ENCODE measurements around the gene CFAP46.

The CFAP46 gene

DNA sequence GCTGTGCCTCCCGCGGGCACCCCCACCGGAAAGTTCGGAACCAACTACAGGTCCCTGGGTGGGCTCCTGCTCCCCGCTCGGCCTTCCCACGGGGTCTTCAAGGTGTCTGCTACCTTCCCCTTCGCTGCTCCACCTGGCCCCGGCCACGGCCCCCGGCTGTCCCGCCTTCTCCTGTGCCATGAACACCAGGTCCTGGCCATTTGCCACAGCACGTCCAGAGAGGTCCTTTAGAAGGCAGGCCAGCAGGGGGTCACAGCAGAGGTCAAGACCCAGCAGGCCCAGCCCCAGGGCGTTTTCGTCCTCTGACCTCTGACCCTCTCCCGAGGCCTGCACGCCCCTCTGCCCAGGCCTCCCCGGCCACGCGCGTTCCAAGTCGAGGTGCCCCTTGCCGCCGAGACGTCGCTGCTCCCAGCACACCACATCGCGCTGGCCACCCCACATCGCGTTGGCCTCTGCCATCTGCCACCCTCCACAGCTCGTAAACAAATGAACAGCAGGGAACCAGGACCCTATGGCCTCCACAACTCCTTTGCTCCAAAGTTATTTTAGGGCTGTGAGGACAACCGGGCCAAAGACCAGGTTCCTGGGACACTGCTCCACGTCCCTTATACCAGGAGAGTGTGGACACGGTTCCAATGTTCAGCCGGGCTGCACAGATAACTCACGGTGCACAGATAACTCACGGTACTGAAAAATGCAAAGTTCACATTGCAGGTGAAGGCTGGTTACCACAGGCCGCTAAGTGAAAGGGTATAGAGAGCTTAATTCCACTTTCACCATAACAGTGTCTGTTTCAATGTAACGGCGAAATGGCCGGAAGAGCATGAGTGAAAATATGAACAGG lies 74.3 kb downstream of the CFAP46 start:
- DNase-seq (ENCODE audit: low read depth) = no peak
- TF ChIP-seq, protein P1, sequence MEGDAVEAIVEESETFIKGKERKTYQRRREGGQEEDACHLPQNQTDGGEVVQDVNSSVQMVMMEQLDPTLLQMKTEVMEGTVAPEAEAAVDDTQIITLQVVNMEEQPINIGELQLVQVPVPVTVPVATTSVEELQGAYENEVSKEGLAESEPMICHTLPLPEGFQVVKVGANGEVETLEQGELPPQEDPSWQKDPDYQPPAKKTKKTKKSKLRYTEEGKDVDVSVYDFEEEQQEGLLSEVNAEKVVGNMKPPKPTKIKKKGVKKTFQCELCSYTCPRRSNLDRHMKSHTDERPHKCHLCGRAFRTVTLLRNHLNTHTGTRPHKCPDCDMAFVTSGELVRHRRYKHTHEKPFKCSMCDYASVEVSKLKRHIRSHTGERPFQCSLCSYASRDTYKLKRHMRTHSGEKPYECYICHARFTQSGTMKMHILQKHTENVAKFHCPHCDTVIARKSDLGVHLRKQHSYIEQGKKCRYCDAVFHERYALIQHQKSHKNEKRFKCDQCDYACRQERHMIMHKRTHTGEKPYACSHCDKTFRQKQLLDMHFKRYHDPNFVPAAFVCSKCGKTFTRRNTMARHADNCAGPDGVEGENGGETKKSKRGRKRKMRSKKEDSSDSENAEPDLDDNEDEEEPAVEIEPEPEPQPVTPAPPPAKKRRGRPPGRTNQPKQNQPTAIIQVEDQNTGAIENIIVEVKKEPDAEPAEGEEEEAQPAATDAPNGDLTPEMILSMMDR (conservative IDR thresholded peaks at IDR 0.05; ENCODE audit: low read depth, low read length) = no peak
- H3K4me3 ChIP-seq (ENCODE audit: low read depth, low read length) = no peak overlapping the region

DNA sequence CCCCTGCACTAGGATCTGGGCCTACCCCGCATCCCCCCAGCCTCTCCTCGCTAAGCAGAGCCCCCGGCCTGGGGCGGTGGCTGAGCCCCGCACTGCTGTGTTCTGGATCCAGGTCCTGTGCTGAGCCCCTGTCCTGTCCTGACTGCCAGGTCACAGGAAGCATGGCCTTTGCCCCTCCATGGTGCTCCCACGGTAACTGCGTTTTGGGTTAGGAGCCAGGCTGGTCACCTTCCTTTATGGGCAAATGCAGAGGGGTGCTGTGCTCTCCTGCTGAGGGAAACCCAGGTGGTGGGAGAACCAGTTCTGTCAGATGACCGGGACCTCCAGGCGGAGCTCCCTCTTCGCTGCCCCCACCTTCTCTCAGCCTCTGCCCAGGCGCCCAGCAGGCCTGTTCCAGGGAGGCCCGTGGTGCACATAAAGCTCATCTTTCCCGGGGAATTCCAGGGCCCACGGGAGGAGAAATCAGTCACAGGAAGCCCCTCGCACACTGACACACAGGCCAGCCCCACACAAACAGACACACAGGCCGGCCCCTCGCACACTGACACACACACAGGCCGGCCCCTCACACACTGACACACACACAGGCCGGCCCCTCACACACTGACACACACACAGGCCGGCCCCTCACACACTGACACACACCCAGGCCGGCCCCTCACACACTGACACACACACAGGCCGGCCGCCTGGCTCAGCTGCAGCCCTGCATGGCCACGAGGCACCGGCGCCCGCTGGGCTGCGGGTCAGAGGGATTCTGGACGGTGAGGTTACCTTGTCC lies 75.6 kb downstream of the CFAP46 start:
- no peak overlapping the region for H3K4me3 ChIP-seq (ENCODE audit: low read depth, low read length)
- TF ChIP-seq, protein P1 (conservative IDR thresholded peaks at IDR 0.05; ENCODE audit: low read depth, low read length) = no peak
- DNase-seq (ENCODE audit: low read depth) = no peak

DNA sequence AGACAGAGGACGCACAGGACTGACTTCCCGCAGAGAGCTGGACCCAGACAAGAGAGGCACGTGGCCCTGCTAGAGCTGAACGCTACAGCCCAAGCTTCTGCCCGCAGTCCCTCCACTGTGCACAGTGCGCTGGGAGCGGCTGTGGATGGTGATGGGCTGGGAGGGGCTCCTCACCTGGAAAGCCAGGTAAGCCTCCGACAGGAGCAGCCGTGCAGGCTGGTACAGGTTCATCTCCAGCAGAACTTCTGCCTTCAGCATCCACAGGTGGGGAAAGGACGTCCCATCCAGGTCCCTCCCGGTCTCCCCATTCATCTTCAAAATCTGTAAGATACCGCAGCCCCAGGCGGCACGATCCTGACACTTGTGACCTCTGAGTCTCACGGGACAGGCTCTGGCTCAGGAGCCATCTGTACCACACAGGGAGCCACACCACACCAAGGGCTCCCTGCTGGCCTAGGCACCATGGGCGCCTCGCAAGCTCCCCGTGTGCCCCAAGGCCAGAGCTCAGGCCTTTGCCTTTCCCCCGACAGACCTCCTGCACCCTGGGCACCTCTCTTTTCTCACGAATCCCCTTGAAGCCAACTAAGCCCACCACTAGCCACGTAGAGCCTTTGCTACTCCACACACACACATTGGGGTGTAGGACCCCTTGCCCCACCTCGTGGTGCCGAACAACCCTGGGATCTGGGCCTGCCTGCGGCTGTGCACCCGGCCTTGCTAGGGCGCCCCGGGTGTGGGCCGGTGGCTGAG lies 76.3 kb downstream of the CFAP46 start:
- no peak for DNase-seq (ENCODE audit: low read depth)
- TF ChIP-seq, protein P1 (conservative IDR thresholded peaks at IDR 0.05; ENCODE audit: low read depth, low read length) = no peak
- H3K4me3 ChIP-seq (ENCODE audit: low read depth, low read length) = no peak overlapping the region

DNA sequence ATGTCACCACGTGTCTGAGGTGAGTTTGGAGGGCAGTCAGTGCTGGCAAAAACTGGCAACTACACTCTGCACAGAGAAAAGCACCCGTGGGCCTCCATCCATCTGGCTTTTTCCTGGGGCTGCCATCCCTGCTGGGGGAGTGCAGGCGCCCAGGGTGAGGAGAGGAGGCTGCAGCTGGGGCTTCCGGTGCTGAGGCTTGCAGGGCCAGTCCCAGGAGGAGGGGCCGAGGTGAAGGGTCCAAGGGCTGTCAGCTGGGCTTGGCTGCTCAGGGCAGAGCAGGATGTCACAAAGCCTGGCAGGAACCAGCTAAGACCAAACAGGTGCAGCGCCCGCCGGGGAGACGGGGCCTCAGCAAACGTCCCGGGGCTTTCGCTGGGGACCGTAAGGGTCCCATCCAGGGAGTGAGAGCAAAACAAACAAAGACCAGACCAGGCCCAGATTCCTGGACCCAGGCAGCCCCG lies 77.2 kb downstream of the CFAP46 start:
- H3K4me3 ChIP-seq (ENCODE audit: low read depth, low read length) = no peak overlapping the region
- no peak for DNase-seq (ENCODE audit: low read depth)
- TF ChIP-seq, protein P1 (conservative IDR thresholded peaks at IDR 0.05; ENCODE audit: low read depth, low read length) = no peak

DNA sequence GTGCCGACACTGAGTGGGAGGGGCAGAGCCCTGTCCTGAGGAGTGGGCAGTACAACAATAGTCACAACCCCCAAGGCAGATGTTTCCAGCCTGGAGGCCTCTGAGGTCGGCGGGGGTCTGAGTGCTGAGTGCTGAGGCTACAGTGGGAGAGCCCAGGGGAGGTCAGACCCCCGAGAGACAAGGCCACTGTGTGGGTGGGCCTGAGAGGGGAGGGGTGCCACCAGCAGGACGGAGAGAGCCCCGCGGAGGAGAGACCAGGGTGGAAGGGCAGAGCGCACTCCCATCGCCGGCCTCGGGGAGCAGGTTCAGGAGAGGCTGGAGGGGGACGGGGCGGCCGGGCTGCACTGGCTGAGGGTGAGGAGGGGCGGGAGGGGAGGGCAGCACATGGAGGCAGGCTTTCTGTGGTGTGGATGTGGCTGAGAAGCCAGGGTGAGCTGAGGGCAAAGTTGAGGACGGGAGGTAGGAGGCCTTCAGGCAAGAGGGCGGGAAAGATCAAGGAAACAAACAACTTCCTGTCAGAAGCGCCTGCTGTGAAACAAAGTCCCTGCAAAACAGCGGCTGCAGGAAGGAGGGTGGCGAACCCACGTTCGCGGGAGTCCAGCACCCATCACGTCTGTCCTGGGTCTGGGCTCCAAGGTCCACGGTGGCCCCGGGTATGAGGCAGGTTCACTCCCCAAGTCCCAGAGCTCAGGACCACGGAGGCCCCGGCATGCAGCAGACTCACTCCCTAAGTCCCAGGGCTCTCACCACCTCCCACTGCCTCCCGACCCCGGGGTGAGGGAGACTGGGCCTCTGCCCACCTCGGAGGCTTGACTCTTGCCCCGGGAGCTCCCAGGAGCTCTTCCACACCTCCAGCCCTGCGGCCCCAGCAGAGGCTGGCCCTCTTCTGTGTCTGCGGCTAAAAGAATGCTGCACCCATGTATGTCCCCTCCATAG lies 79.6 kb downstream of the CFAP46 start:
- no peak overlapping the region for H3K4me3 ChIP-seq (ENCODE audit: low read depth, low read length)
- TF ChIP-seq, protein P1 (conservative IDR thresholded peaks at IDR 0.05; ENCODE audit: low read depth, low read length) = no peak
- DNase-seq (ENCODE audit: low read depth) = no peak
